Keratinocyte (primary cell): ENCODE results near the gene NOS1AP.

ENCODE experiments used
- EZH2 ChIP-seq: IDR thresholded peaks from one replicate; pipeline ENCODE4 v1.6.1; 2012; ENCODE audit warnings: inconsistent platforms, mild to moderate bottlenecking, low read length, moderate library complexity
- TF ChIP-seq, protein P1 (sequence below), 3 experiments: IDR thresholded peaks in 1 of 3; conservative IDR thresholded peaks in 1 of 3; optimal IDR thresholded peaks in 1 of 3; 2 replicates in 2 of 3; 3 replicates in 1 of 3; pipeline versions ENCODE3 to v1.5.1; 2011; ENCODE audit warnings: low read length in 3 of 3, mild to moderate bottlenecking in 3 of 3, moderate library complexity in 2 of 3, control low read depth in 1 of 3, inconsistent platforms in 1 of 3; ENCODE audit not compliant: insufficient read depth in 2 of 3; ENCODE audit errors: extremely low read depth in 1 of 3

DNA sequence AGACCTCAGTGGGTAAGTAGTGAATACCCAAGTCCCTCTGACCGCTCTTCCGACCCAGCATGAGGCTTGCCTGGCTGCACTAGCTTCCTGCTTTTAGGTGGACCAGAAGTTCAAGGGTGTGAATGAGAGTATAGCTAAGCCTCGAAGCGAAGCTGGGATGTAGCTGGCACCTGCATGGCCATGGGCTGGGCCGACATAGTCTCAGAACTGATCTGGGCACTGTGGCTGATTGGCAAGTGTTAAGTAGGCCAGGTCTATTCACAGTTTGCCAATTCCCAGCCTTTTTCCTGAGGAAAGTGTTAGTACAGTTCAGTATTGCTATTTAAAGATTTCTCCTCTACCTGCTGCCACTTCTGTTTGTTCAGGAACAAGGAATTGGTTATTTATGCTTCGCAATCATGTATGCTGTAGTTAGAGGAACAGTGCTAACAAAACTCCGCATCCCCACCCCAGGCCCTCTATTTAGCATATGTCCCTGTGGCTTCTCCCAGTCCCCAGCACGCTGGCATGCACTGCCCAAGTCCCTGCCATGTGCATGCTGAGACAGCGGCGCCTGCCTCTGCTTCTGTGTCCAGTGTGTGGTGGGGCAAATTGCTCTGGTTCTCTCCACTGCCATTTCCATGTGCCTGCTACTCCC lies 290.9 kb downstream of the NOS1AP start:
- TF ChIP-seq, protein P1, sequence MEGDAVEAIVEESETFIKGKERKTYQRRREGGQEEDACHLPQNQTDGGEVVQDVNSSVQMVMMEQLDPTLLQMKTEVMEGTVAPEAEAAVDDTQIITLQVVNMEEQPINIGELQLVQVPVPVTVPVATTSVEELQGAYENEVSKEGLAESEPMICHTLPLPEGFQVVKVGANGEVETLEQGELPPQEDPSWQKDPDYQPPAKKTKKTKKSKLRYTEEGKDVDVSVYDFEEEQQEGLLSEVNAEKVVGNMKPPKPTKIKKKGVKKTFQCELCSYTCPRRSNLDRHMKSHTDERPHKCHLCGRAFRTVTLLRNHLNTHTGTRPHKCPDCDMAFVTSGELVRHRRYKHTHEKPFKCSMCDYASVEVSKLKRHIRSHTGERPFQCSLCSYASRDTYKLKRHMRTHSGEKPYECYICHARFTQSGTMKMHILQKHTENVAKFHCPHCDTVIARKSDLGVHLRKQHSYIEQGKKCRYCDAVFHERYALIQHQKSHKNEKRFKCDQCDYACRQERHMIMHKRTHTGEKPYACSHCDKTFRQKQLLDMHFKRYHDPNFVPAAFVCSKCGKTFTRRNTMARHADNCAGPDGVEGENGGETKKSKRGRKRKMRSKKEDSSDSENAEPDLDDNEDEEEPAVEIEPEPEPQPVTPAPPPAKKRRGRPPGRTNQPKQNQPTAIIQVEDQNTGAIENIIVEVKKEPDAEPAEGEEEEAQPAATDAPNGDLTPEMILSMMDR (optimal IDR thresholded peaks at IDR 0.05 in 1 of 3, IDR thresholded peaks at IDR 0.05 in 1 of 3, conservative IDR thresholded peaks at IDR 0.05 in 1 of 3; ENCODE audit: extremely low read depth in 1 of 3, insufficient read depth in 2 of 3, low read length in 3 of 3), result no peak
- no peak for TF ChIP-seq EZH2
